HEK293 (cell line): ENCODE measurements around the gene FAM167B.

ENCODE experiments used
- GFI1B ChIP-seq: fragments of 450-650 bp; formaldehyde crosslinking; IDR thresholded peaks from 2 replicates; pipeline ENCODE4 v1.5.1; 2016; ENCODE audit warnings: missing biosample characterization, missing genetic modification characterization
- HOXC10 ChIP-seq: sonication (generic); formaldehyde crosslinking; IDR thresholded peaks from 2 replicates; pipeline ENCODE4 v1.8.1; 2023; ENCODE audit warnings: mild to moderate bottlenecking, missing genetic modification reagents
- HOXD13 ChIP-seq: sonication (generic); formaldehyde crosslinking; IDR thresholded peaks from 2 replicates; pipeline ENCODE4 v1.8.0; 2022; ENCODE audit warnings: missing genetic modification reagents, borderline replicate concordance
- KLF17 ChIP-seq: fragments of 450-650 bp; formaldehyde crosslinking; IDR thresholded peaks from 2 replicates; pipeline ENCODE4 v1.5.1; 2016; ENCODE audit warnings: missing biosample characterization, missing genetic modification characterization
- PBX3 ChIP-seq: sonication (generic); formaldehyde crosslinking; IDR thresholded peaks from 2 replicates; pipeline ENCODE4 v1.8.1; 2022; ENCODE audit warnings: mild to moderate bottlenecking, moderate library complexity, missing genetic modification reagents
- PRDM4 ChIP-seq: fragments of 450-650 bp; formaldehyde crosslinking; IDR thresholded peaks from 2 replicates; pipeline ENCODE4 v1.5.1; 2017; ENCODE audit warnings: missing biosample characterization, missing genetic modification characterization
- REST ChIP-seq: fragments of 450-650 bp; formaldehyde crosslinking; IDR thresholded peaks from 2 replicates; pipeline ENCODE4 v1.5.1; 2016; ENCODE audit warnings: missing biosample characterization, missing genetic modification characterization
- SP7 ChIP-seq: fragments of 450-650 bp; formaldehyde crosslinking; IDR thresholded peaks from 2 replicates; pipeline ENCODE4 v1.5.1; 2016; ENCODE audit warnings: missing biosample characterization, missing genetic modification characterization
- ZBTB10 ChIP-seq: fragments of 450-650 bp; formaldehyde crosslinking; IDR thresholded peaks from 2 replicates; pipeline ENCODE4 v1.5.1; 2016; ENCODE audit warnings: missing biosample characterization, missing genetic modification characterization
- ZBTB21 ChIP-seq: fragments of 450-650 bp; formaldehyde crosslinking; IDR thresholded peaks from 2 replicates; pipeline ENCODE4 v1.5.1; 2017; ENCODE audit warnings: missing biosample characterization, missing genetic modification characterization
- ZFP37 ChIP-seq: fragments of 450-650 bp; formaldehyde crosslinking; IDR thresholded peaks from 2 replicates; pipeline ENCODE4 v1.5.1; 2016; ENCODE audit warnings: missing biosample characterization, missing genetic modification characterization
- ZNF157 ChIP-seq: fragments of 450-650 bp; formaldehyde crosslinking; IDR thresholded peaks from 2 replicates; pipeline ENCODE4 v1.5.1; 2016; ENCODE audit warnings: missing biosample characterization, missing genetic modification characterization
- ZNF16 ChIP-seq: fragments of 450-650 bp; formaldehyde crosslinking; IDR thresholded peaks from 2 replicates; pipeline ENCODE4 v1.5.1; 2016; ENCODE audit warnings: low read depth, missing biosample characterization, missing genetic modification characterization
- ZNF223 ChIP-seq: fragments of 450-650 bp; formaldehyde crosslinking; IDR thresholded peaks from 2 replicates; pipeline ENCODE4 v1.5.1; 2016; ENCODE audit warnings: missing biosample characterization, missing genetic modification characterization
- ZNF274 ChIP-seq, 2 experiments: fragments of 200-500 bp in 1 of 2; fragments of 450-650 bp in 1 of 2; sonication (Bioruptor generic) in 1 of 2; formaldehyde crosslinking in 1 of 2; IDR thresholded peaks; 2 replicates each; pipeline versions ENCODE4 v1.5.1 to v1.6.1; 2014 to 2016; ENCODE audit warnings: borderline replicate concordance in 1 of 2, inconsistent platforms in 1 of 2, low read length in 1 of 2, missing biosample characterization in 1 of 2, missing genetic modification characterization in 1 of 2
- ZNF423 ChIP-seq: fragments of 450-650 bp; formaldehyde crosslinking; IDR thresholded peaks from 2 replicates; pipeline ENCODE4 v1.5.1; 2016; ENCODE audit warnings: missing biosample characterization, missing genetic modification characterization
- ZNF510 ChIP-seq: fragments of 450-650 bp; formaldehyde crosslinking; IDR thresholded peaks from 2 replicates; pipeline ENCODE4 v1.5.1; 2018; ENCODE audit warnings: mild to moderate bottlenecking, missing genetic modification characterization, missing biosample characterization; ENCODE audit not compliant: insufficient replicate concordance
- ZNF518A ChIP-seq: fragments of 450-650 bp; formaldehyde crosslinking; conservative IDR thresholded peaks from 2 replicates; pipeline ENCODE4 v1.5.1; 2016; ENCODE audit warnings: low read depth, missing biosample characterization, missing genetic modification characterization
- ZNF521 ChIP-seq: fragments of 450-650 bp; formaldehyde crosslinking; IDR thresholded peaks from 2 replicates; pipeline ENCODE4 v1.5.1; 2017; ENCODE audit warnings: missing biosample characterization, mild to moderate bottlenecking, missing genetic modification characterization
- ZNF704 ChIP-seq: fragments of 450-650 bp; formaldehyde crosslinking; IDR thresholded peaks from 2 replicates; pipeline ENCODE4 v1.5.1; 2016; ENCODE audit warnings: missing biosample characterization, missing genetic modification characterization

The FAM167B gene

GRCh38 chr1:32291708-32292538 lies 44.9 kb downstream of the FAM167B start, which contains the start of gene HDAC1 (continued):
- TF ChIP-seq ZNF704 (tag by site-specific recombination) (no peak), ZFP37 (peak; percentile 96), ZNF16 (no peak), ZNF510 (tag by site-specific recombination) (no peak), PBX3 (CRISPR knock-in tag) (no peak), KLF17 (peak; percentile 79; the same call in 1 of the 2 replicates), GFI1B (tag by site-specific recombination) (0 out of 2 replicates have a peak, but pooled peaks have one; percentile 20), PRDM4 (tag by site-specific recombination) (no peak; the same call in none of the 2 replicates), HOXC10 (CRISPR knock-in tag) (no peak), ZNF223 (peak; percentile 66; the same call in 1 of the 2 replicates), SP7 (tag by site-specific recombination) (peak; percentile 84), ZBTB10 (peak; percentile 80), ZBTB21 (peak; percentile 36; the same call in 1 of the 2 replicates), ZNF518A (no peak), REST (tag by site-specific recombination) (no peak), ZNF423 (tag by site-specific recombination) (peak; percentile 93), HOXD13 (no peak), ZNF157 (tag by site-specific recombination) (0 out of 2 replicates have a peak, but pooled peaks have one; percentile 54), ZNF274 (IDR thresholded peaks at IDR 0.05; ENCODE audit: low read length) (no peak), ZNF274 (tag by site-specific recombination; IDR thresholded peaks at IDR 0.05; ENCODE audit: borderline replicate concordance) (no peak), ZNF521 (no peak)
